Uterus (tissue), 4 donors: Measurements from ENCODE around the gene ASIC4. TPM values are rescaled to one million over a fixed set of nuclear protein-coding genes. Genes with fewer than 3 reads are reported as not detected.

Experiments used
- DNase-seq, 2 donors: peaks; one replicate each; pipeline ENCODE4 v3.0.0-alpha.2; 2019 to 2020
- H3K27ac ChIP-seq, 2 donors: fragments of 200-600 bp; sonication (generic); 1 replicate in 1 of 2; 2 replicates in 1 of 2; pipeline ENCODE4 v1.5.1; 2016 to 2018
- H3K27me3 ChIP-seq, 2 donors: fragments of 200-600 bp; sonication (generic); one replicate each; pipeline ENCODE4 v1.5.1; 2018 to 2019; ENCODE audit warnings: control low read depth in 1 of 2
- H3K36me3 ChIP-seq, 2 donors: fragments of 200-600 bp; sonication (generic); one replicate each; pipeline ENCODE4 v1.5.1; 2019; ENCODE audit warnings: control low read depth in 1 of 2
- H3K4me1 ChIP-seq, 2 donors: fragments of 200-600 bp; sonication (generic); one replicate each; pipeline ENCODE4 v1.5.1; 2018 to 2019; ENCODE audit warnings: control low read depth in 1 of 2
- H3K4me3 ChIP-seq, 2 donors: fragments of 200-600 bp; sonication (generic); 1 replicate in 1 of 2; 2 replicates in 1 of 2; pipeline ENCODE4 v1.5.1; 2018 to 2019; ENCODE audit warnings: mild to moderate bottlenecking in 1 of 2
- H3K9me3 ChIP-seq, 2 donors: fragments of 200-600 bp; sonication (generic); one replicate each; pipeline ENCODE4 v1.5.1; 2019; ENCODE audit warnings: control low read depth in 1 of 2
- CTCF ChIP-seq, 4 experiments: fragments of 200-600 bp in 2 of 4; fragments of 450-650 bp in 2 of 4; sonication (generic) in 2 of 4; IDR thresholded peaks; one replicate each; pipeline ENCODE4 v1.5.1; 2016 to 2019; ENCODE audit warnings: antibody characterized with exemption in 4 of 4, mild to moderate bottlenecking in 2 of 4, moderate library complexity in 1 of 4
- POLR2A ChIP-seq, 2 donors: fragments of 450-650 bp; IDR thresholded peaks; one replicate each; pipeline ENCODE4 v1.6.1; 2016; ENCODE audit warnings: antibody characterized with exemption in 2 of 2, mild to moderate bottlenecking in 1 of 2, moderate library complexity in 1 of 2
- intact Hi-C: fragments of 100-400 bp; cut with DNase I; formaldehyde crosslinking; loops from one replicate; pipeline ENCODE4 v1.15.1; 2023; ENCODE audit warnings: low total_unique reads
- total RNA-seq, 4 donors: library from RNA; depleted of rRNA in 3 of 4; stranded (reverse); fragments of >200 nt in 3 of 4; gene quantifications; one replicate each; pipeline versions ENCODE4 v1.1.0 to v1.2.4, GENCODE V29; 2014 to 2023
- donor health status: DM: yes; HTN: yes; CAD: no.

ASIC4 gene
- total RNA-seq, 4 donors from 2014 or later = 0.21 to 0.30 TPM; not detected in 2

GRCh38 chr2:219485201-219485580 is 29.1 kb upstream of the ASIC4 start:
- Histone ChIP-seq H3K4me1 (no peaks in the 10 kb centered on the region), H3K27me3 (no peaks in the 10 kb centered on the region), H3K9me3 (no peaks in the 10 kb centered on the region), H3K27ac (no peak overlapping the region), H3K4me3 (no peak overlapping the region), H3K36me3 (no peaks in the 10 kb centered on the region)
- no peak for DNase-seq
- intact Hi-C loops = no loop called here
- TF ChIP-seq POLR2A (IDR thresholded peaks at IDR 0.05) (no peak), CTCF (IDR thresholded peaks at IDR 0.05) (no peak)

GRCh38 chr2:219486380-219486959 is 27.8 kb upstream of the ASIC4 start:
- no peaks in the 10 kb centered on the region for H3K36me3 ChIP-seq
- no peak for TF ChIP-seq POLR2A (IDR thresholded peaks at IDR 0.05)
- TF ChIP-seq CTCF (IDR thresholded peaks at IDR 0.05) = no peak
- no peaks in the 10 kb centered on the region for H3K27me3 ChIP-seq
- no peaks in the 10 kb centered on the region for H3K9me3 ChIP-seq
- DNase-seq = no peak
- no peak overlapping the region for H3K27ac ChIP-seq
- H3K4me1 ChIP-seq = no peaks in the 10 kb centered on the region
- no peak overlapping the region for H3K4me3 ChIP-seq
- intact Hi-C loops = no loop called here

- intact Hi-C loops = no loop called here
- Histone ChIP-seq H3K36me3 (no peaks in the 10 kb centered on the region), H3K4me1 (no peaks in the 10 kb centered on the region), H3K9me3 (no peaks in the 10 kb centered on the region), H3K27me3 (no peaks in the 10 kb centered on the region), H3K4me3 (no peak overlapping the region), H3K27ac (no peak overlapping the region)
- no peak for DNase-seq
- no peak for TF ChIP-seq POLR2A (IDR thresholded peaks at IDR 0.05)
- no peak for TF ChIP-seq CTCF (IDR thresholded peaks at IDR 0.05)
These were observed 26.0 kb upstream of the ASIC4 start for GRCh38 chr2:219488149-219488843.

GRCh38 chr2:219488844-219489194 is 25.5 kb upstream of the ASIC4 start:
- Histone ChIP-seq H3K4me1 (no peaks in the 10 kb centered on the region), H3K9me3 (no peaks in the 10 kb centered on the region), H3K27me3 (no peaks in the 10 kb centered on the region), H3K27ac (no peak overlapping the region), H3K4me3 (no peak overlapping the region), H3K36me3 (no peaks in the 10 kb centered on the region)
- DNase-seq = no peak
- intact Hi-C loops = no loop called here
- TF ChIP-seq POLR2A (IDR thresholded peaks at IDR 0.05) (no peak), CTCF (IDR thresholded peaks at IDR 0.05) (no peak)

GRCh38 chr2:219489315-219489714 is 25.0 kb upstream of the ASIC4 start:
- Histone ChIP-seq H3K27ac (no peak overlapping the region), H3K36me3 (no peaks in the 10 kb centered on the region), H3K4me3 (no peak overlapping the region), H3K4me1 (no peaks in the 10 kb centered on the region), H3K27me3 (no peaks in the 10 kb centered on the region), H3K9me3 (no peaks in the 10 kb centered on the region)
- TF ChIP-seq POLR2A (IDR thresholded peaks at IDR 0.05) (no peak), CTCF (IDR thresholded peaks at IDR 0.05) (no peak)
- intact Hi-C loops = no loop called here
- no peak for DNase-seq
